Liver (tissue), 9 donors: ENCODE measurements around the gene ASIC4. TPM values are rescaled to one million over a fixed set of nuclear protein-coding genes. Genes with fewer than 3 reads are reported as not detected.
A peak's percentile ranks its signal among the peaks of the same experiment; 100 is the strongest.

Experiments
- DNase-seq: peaks from one replicate; pipeline ENCODE4 v3.0.0-alpha.2; 2017; ENCODE audit warnings: low spot score
- H3K27ac ChIP-seq, 2 donors: one replicate each; pipeline ENCODE4 v1.7.0; 2013; ENCODE audit warnings: inconsistent platforms in 2 of 2, low read length in 2 of 2, control low read depth in 1 of 2, low read depth in 1 of 2, mild to moderate bottlenecking in 1 of 2
- H3K27me3 ChIP-seq, 4 donors: one replicate each; pipeline versions ENCODE4 v1.6.1 to v1.7.0; 2013; ENCODE audit warnings: low read length in 3 of 4, inconsistent platforms in 1 of 4, mild to moderate bottlenecking in 1 of 4, moderate library complexity in 1 of 4; ENCODE audit not compliant: control insufficient read depth in 4 of 4, insufficient read depth in 4 of 4
- H3K36me3 ChIP-seq, 4 donors: one replicate each; pipeline versions ENCODE4 v1.6.1 to v1.7.0; 2013; ENCODE audit warnings: low read length in 3 of 4, mild to moderate bottlenecking in 3 of 4, low read depth in 1 of 4, moderate library complexity in 1 of 4; ENCODE audit not compliant: control insufficient read depth in 4 of 4, insufficient read depth in 3 of 4
- H3K4me1 ChIP-seq, 4 donors: one replicate each; pipeline versions ENCODE4 v1.6.1 to v1.7.0; 2013; ENCODE audit warnings: low read length in 3 of 4, mild to moderate bottlenecking in 3 of 4, moderate library complexity in 1 of 4; ENCODE audit not compliant: control insufficient read depth in 4 of 4, insufficient read depth in 4 of 4
- H3K4me3 ChIP-seq, 3 donors: one replicate each; pipeline versions ENCODE4 v1.6.1 to v1.7.0; 2013; ENCODE audit warnings: low read length in 3 of 3, control low read depth in 1 of 3, low read depth in 1 of 3, mild to moderate bottlenecking in 1 of 3
- H3K9ac ChIP-seq, 2 donors: one replicate each; pipeline ENCODE4 v1.7.0; 2013; ENCODE audit warnings: low read length in 2 of 2, mild to moderate bottlenecking in 2 of 2, moderate library complexity in 2 of 2, control low read depth in 1 of 2, low read depth in 1 of 2
- H3K9me3 ChIP-seq, 4 donors: one replicate each; pipeline versions ENCODE4 v1.6.1 to v1.7.0; 2013; ENCODE audit warnings: low read length in 3 of 4; ENCODE audit not compliant: control insufficient read depth in 4 of 4
- ATF3 ChIP-seq: IDR thresholded peaks from 2 replicates; pipeline ENCODE4 v1.6.1; 2016; ENCODE audit warnings: antibody characterized with exemption
- CTCF ChIP-seq: fragments of 150-350 bp; IDR thresholded peaks from 2 replicates; pipeline ENCODE4 v1.5.1; 2017; ENCODE audit warnings: improper control_type of control experiment, low read depth, low read length; ENCODE audit not compliant: missing input control
- EGR1 ChIP-seq, 2 donors: IDR thresholded peaks; 2 replicates each; pipeline ENCODE4 v1.6.1; 2016 to 2018; ENCODE audit warnings: antibody characterized with exemption in 2 of 2, low read depth in 2 of 2
- FOXA1 ChIP-seq: IDR thresholded peaks from 2 replicates; pipeline ENCODE4 v1.6.1; 2016; ENCODE audit warnings: antibody characterized with exemption
- FOXA2 ChIP-seq: IDR thresholded peaks from 2 replicates; pipeline ENCODE4 v1.6.1; 2016; ENCODE audit warnings: antibody characterized with exemption
- GABPA ChIP-seq, 2 donors: IDR thresholded peaks in 1 of 2; conservative IDR thresholded peaks in 1 of 2; 2 replicates each; pipeline ENCODE4 v1.6.1; 2016; ENCODE audit warnings: antibody characterized with exemption in 2 of 2, mild to moderate bottlenecking in 1 of 2, moderate library complexity in 1 of 2
- HNF4G ChIP-seq: IDR thresholded peaks from 2 replicates; pipeline ENCODE4 v1.6.1; 2016; ENCODE audit warnings: antibody characterized with exemption
- JUND ChIP-seq, 2 donors: IDR thresholded peaks; 2 replicates each; pipeline ENCODE4 v1.6.1; 2016; ENCODE audit warnings: antibody characterized with exemption in 2 of 2
- MAX ChIP-seq: IDR thresholded peaks from 2 replicates; pipeline ENCODE4 v1.6.1; 2016; ENCODE audit warnings: antibody characterized with exemption
- NR2F2 ChIP-seq: IDR thresholded peaks from 2 replicates; pipeline ENCODE4 v1.6.1; 2016; ENCODE audit warnings: antibody characterized with exemption
- RAD21 ChIP-seq, 2 donors: IDR thresholded peaks; 2 replicates each; pipeline ENCODE4 v1.6.1; 2016; ENCODE audit warnings: antibody characterized with exemption in 2 of 2, mild to moderate bottlenecking in 2 of 2
- REST ChIP-seq: IDR thresholded peaks from 2 replicates; pipeline ENCODE4 v1.6.1; 2016; ENCODE audit warnings: antibody characterized with exemption, mild to moderate bottlenecking
- RXRA ChIP-seq, 2 donors: IDR thresholded peaks; 2 replicates each; pipeline ENCODE4 v1.6.1; 2017 to 2018; ENCODE audit warnings: antibody characterized with exemption in 2 of 2, mild to moderate bottlenecking in 1 of 2
- SP1 ChIP-seq: IDR thresholded peaks from 2 replicates; pipeline ENCODE4 v1.6.1; 2018; ENCODE audit warnings: antibody characterized with exemption, mild to moderate bottlenecking
- TAF1 ChIP-seq: conservative IDR thresholded peaks from 2 replicates; pipeline ENCODE4 v1.6.1; 2016; ENCODE audit warnings: antibody characterized with exemption, mild to moderate bottlenecking
- YY1 ChIP-seq: IDR thresholded peaks from 2 replicates; pipeline ENCODE4 v1.6.1; 2016; ENCODE audit warnings: antibody characterized with exemption, mild to moderate bottlenecking
- ZBTB33 ChIP-seq: IDR thresholded peaks from 2 replicates; pipeline ENCODE4 v1.6.1; 2016; ENCODE audit warnings: antibody characterized with exemption
- WGBS: extraction: QIAGEN DNeasy Blood & Tissue Kit; methylation state at CpG from one replicate; pipeline ENCODE4 v1.1.7; 2013; 5-methylcytosine and 5-hydroxymethylcytosine counted together
- polyA plus RNA-seq, 2 donors: library from polyadenylated mRNA; stranded (reverse) in 1 of 2; unstranded in 1 of 2; fragments of 200-250 nt in 1 of 2; fragments of >200 nt in 1 of 2; fragmentation: Nextera tagmentation in 1 of 2; extraction: Ambion mirVana in 1 of 2; gene quantifications; one replicate each; pipeline versions ENCODE4 v1.2.1 to v1.2.3, GENCODE V29; 2013 to 2015
- total RNA-seq, 2 donors: library from RNA; depleted of rRNA; stranded (reverse); fragments of >200 nt; gene quantifications; one replicate each; pipeline ENCODE4 v1.2.3, GENCODE V29; 2014
- donor health status: healthy.
- donor health status: healthy.
- donor health status: healthy.
- donor health status: healthy.
- donor health status: healthy.

ASIC4 gene
- total and polyA plus RNA-seq, 4 donors: 0.08 to 1.5 TPM; not detected in 2

- TF ChIP-seq YY1: no peak
- TF ChIP-seq TAF1: no peak
- no peak for TF ChIP-seq RAD21 (IDR thresholded peaks at IDR 0.05)
- TF ChIP-seq FOXA1: no peak
- TF ChIP-seq GABPA (IDR thresholded peaks at IDR 0.05 in 1 of 2, conservative IDR thresholded peaks at IDR 0.05 in 1 of 2): no peak
Measured at GRCh38 chr2:219569635-219570034, 55.4 kb downstream of the ASIC4 start (continued).

GRCh38 chr2:219570194-219570923, 56.1 kb downstream of the ASIC4 start:
- TF ChIP-seq RAD21 (IDR thresholded peaks at IDR 0.05) (no peak), ZBTB33 (no peak), FOXA2 (no peak), FOXA1 (no peak)
- Histone ChIP-seq H3K27ac (peak overlapping the region in 1 of 2 donors; percentile 33), H3K27me3 (no peaks in the 10 kb centered on the region), H3K9ac (peak overlapping the region in 1 of 2 donors; percentile 37), H3K4me1 (peaks cover 4 to 15% (median 6%) of the 10 kb centered on the region in 4 donors), H3K36me3 (peaks cover 0 to 6% (median 1%) of the 10 kb centered on the region in 4 donors), H3K9me3 (no peaks in the 10 kb centered on the region), H3K4me3 (peak overlapping the region; percentile 57 to 81 (median 65))
- no peak for DNase-seq
- WGBS: 24% methylated on average over 95 of the region's 95 CpGs

- no peak for DNase-seq
Measured at GRCh38 chr2:219570924-219571310, 56.6 kb downstream of the ASIC4 start.

More at GRCh38 chr2:219570924-219571310, 56.6 kb downstream of the ASIC4 start:
- Histone ChIP-seq H3K9ac (peak overlapping the region in 1 of 2 donors; percentile 37), H3K4me3 (peak overlapping the region; percentile 57 to 81 (median 65)), H3K9me3 (no peaks in the 10 kb centered on the region), H3K36me3 (peaks cover 0 to 6% (median 1%) of the 10 kb centered on the region in 4 donors), H3K4me1 (peaks cover 4 to 15% (median 6%) of the 10 kb centered on the region in 4 donors), H3K27me3 (no peaks in the 10 kb centered on the region), H3K27ac (peak overlapping the region in 1 of 2 donors; percentile 33)
- 1% methylated on average over 55 of the region's 55 CpGs for WGBS
- TF ChIP-seq CTCF: no peak
- no peak for TF ChIP-seq NR2F2
- TF ChIP-seq FOXA1: no peak
- no peak for TF ChIP-seq RXRA (IDR thresholded peaks at IDR 0.05)
- TF ChIP-seq SP1: no peak
- TF ChIP-seq YY1: no peak
- no peak for TF ChIP-seq GABPA (IDR thresholded peaks at IDR 0.05 in 1 of 2, conservative IDR thresholded peaks at IDR 0.05 in 1 of 2)
- no peak for TF ChIP-seq HNF4G
- no peak for TF ChIP-seq EGR1 (IDR thresholded peaks at IDR 0.05; ENCODE audit: low read depth in 2 of 2)
- no peak for TF ChIP-seq MAX
- no peak for TF ChIP-seq TAF1
- TF ChIP-seq ZBTB33: no peak
- TF ChIP-seq ATF3: no peak
- no peak for TF ChIP-seq RAD21 (IDR thresholded peaks at IDR 0.05)
- TF ChIP-seq REST: no peak
- no peak for TF ChIP-seq JUND (IDR thresholded peaks at IDR 0.05)
